Activated naive CD4-positive, alpha-beta T cell treated with Interleukin-2 at 50 U/mL for 16 hours (primary cell): ENCODE results near the gene TMEM135.

Experiments used
- DNase-seq: peaks from one replicate; pipeline ENCODE4 v3.0.0-alpha.2; 2020

Gene TMEM135

DNA sequence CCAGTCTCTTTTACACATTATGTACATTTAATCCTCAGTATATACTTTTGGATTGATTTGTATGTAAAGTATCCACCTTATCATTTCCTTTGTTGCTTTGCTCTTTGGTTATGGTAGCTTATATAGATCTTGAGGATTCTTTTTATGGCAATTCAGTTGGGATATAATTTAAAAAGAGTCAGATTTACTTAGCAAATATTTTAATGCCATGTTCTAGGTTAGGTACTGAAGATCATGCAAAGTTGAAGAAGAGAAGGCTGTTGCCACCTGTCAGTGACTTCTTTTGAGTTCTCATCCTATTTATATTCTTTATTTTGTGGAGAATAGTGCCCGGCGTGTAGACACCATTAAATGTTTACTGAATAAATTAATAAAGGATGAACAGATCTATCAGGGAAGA lies 279.7 kb downstream of the TMEM135 start:
- no peak for DNase-seq

DNA sequence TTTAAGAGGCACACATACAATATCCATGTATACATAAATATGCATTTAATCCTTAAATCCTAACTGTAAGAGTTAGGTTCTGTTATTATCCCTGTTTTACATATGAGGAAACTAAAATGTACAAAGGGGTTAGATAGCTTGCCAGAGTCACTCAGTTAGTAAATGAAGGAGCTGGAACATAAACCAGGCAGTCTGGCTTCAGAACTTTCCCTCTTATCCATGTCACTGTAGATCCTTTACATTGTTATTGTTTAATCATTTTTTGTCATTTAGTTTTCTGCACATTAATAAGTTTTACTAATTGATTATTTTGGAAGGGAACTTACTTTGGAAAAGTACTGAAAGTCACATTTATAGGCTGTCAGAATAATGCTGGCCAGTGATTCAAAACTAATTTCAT lies 282.4 kb downstream of the TMEM135 start:
- DNase-seq: no peak

- no peak for DNase-seq
These were observed 284.8 kb downstream of the TMEM135 start for GRCh38 chr11:87322568-87322967.

DNA sequence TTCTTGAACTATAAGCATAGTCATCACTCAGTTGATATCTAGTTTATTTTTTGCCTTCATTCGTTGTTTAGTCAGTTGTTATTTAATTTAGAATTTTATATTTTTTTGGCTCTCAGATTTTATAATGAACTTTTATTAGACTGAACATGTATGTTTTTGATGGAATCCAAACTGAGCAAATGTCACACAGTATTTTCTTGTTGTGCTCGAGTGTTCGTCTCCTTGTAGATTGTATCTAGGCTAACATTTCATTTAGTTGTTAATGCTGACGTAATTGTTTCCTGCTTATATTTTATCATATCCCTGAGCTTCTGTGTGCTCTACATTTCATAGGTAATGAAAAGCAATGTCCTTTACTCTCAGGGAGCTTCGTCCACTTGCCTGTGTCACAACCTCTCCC lies 286.2 kb downstream of the TMEM135 start:
- no peak for DNase-seq

GRCh38 chr11:87324817-87325489 lies 287.2 kb downstream of the TMEM135 start:
- no peak for DNase-seq

GRCh38 chr11:87325490-87325872 lies 287.7 kb downstream of the TMEM135 start:
- DNase-seq: no peak

DNA sequence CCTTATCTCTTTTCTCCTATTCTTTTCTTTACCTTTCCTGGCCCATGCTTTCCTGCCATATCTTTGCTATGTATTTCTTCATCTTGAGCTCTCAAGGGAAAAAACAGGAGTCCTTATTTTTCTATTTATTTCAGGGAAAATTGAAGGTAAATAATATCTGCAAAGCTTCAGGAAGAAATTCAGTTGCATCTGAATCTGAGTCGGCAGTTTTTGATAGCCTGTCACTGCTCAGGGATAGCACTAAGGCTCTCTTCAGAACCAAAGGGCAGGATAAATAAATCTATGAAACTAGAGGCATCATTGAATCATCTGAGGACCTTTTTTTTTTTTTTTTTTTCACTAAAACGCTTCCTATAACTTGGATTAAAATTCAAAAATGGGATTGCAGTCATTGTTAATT lies 288.9 kb downstream of the TMEM135 start:
- no peak for DNase-seq

DNA sequence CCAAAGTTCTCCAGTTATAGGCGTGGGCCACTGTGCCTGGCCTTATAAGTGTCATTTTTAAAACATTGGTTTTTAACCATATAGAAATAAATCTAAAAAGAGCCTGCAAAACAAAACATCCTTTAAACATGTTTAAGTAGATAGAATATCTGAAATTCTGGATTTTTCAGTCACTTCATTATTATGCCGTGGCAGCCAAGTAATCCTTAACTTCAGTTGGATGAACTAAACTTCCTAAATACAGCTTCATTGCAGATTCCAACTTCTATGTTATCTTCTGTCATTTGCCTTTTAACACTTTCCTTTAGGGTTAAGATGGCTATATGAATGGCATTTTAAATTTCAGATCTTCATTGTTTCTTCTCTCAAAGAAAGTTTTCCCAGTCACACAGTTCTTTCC lies 291.4 kb downstream of the TMEM135 start:
- no peak for DNase-seq

DNA sequence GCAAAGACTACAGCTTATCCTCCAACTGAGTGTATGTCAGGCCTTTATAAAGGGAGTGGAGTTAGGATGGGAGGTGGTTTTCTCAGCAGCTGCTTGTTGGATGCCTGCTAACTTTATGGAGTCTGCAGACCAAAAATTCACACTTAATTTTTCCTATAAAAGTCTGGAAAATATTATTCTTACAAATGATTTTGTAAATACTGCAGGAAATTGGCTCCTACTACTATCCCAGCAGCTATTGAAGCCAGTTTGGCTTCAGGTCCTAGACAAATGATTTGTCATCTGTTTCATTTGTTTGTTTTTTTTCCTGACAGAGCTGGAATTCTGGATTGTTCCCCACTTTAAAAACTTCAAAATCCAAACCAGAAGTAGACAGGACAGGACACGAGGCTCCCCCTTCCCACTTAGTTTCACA lies 292.5 kb downstream of the TMEM135 start:
- no peak for DNase-seq

GRCh38 chr11:87331273-87331672 lies 293.5 kb downstream of the TMEM135 start:
- DNase-seq: no peak

- no peak for DNase-seq
These were observed 300.4 kb downstream of the TMEM135 start for GRCh38 chr11:87338046-87338639.

DNA sequence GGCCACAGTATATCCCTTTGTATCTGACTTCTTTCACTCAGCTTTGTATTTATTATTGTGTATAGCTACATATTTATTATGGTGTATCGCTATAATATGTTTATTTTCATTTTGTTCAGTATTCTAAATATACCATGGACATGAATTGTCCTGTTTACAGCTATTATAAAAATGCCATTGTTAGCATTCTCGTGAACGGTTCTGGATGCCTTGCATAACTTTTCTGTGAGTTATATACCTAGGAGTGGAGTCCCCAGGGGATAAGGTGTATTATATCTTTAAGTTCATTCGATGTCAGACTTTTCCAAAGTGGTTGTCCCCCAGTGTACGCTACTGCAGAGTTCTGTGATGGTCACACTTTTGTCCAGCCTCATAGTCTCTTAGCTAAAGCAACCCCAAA lies 301.7 kb downstream of the TMEM135 start:
- no peak for DNase-seq

GRCh38 chr11:87347441-87347840 lies 309.7 kb downstream of the TMEM135 start:
- no peak for DNase-seq

GRCh38 chr11:87347854-87348253 lies 310.1 kb downstream of the TMEM135 start:
- no peak for DNase-seq

- no peak for DNase-seq
These were observed 313.9 kb downstream of the TMEM135 start for GRCh38 chr11:87351676-87352075.

GRCh38 chr11:87352759-87353707 lies 315.3 kb downstream of the TMEM135 start:
- DNase-seq: peak; percentile 85

GRCh38 chr11:87353771-87354345 lies 316.1 kb downstream of the TMEM135 start:
- no peak for DNase-seq

DNA sequence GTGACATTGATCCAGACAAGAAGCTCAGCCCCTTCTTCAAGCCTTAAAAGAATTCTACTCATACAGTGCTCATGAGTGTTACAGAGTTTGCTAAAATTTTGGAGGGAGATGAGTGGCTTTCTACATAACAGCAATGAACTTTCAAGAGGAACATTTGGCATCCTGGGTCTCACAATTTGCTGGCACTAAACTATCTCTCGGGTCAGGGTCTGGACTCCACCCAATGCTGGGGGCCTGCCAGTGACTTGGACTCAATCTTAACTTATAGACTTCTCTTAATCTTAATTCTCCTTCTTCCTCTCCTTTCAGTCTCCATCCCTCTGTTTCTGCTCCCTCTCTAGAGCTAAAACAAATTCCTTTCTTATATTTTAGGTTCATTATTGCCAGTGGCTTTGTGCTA lies 317.9 kb downstream of the TMEM135 start:
- no peak for DNase-seq

DNA sequence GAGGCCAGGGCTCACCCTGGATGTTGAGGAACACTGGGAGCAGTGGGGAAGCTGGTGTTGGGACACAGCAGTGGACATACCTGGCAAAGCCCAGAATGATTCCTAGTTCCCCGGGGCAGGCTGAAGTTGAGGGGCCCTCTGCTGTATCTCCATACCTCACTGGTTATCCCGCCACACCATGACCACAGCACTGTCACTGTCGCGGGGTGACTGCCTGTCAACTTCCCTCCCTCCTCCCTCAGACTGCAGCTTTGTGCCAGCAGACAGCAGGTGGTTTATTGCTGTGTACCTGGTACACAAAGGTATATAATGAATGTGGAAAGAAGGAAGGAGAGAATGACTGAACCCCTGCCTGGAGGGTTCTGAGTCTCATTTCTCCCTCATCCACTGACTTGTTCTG lies 318.7 kb downstream of the TMEM135 start:
- DNase-seq: no peak

- no peak for DNase-seq
These were observed 320.7 kb downstream of the TMEM135 start for GRCh38 chr11:87358461-87358860.

- DNase-seq: no peak
These were observed 321.7 kb downstream of the TMEM135 start for GRCh38 chr11:87359401-87359800.

DNA sequence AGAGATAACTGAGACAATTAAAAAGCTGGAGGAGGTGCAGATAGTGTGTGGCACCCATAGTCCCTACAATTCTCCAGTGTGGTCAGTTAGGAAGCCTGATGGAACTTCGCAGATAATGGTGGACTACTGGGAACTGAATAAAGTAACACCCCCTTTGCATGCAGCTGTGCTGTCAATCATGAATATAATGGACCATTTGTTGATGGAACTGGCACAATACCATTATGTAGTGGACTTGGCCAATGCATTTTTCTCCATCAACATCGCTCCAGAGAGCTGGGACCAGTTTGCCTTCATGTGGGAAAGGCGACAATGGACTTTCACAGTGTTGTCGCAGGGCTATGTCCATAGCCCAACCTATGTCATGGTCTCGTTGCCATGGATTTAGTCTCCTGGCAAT lies 324.2 kb downstream of the TMEM135 start:
- no peak for DNase-seq

DNA sequence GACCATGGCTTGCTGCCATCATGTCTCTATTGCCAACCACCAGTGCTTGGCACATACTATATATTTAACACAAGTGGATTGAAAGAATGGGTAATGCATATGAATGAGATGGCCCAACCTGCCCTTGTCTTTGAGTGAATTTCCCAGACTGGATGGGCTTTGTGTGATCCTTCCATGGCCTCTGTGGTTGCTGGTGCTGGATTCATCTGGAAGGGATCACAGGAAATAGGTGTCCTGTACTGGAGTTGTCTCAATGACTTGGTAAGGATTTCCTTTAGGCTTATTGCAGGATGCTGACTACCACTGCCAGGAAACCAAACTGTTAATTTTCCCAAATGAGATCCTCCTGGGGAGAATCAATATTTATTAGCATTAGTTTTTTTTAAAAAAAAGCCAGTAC lies 328.6 kb downstream of the TMEM135 start:
- DNase-seq: no peak
